Activated naive CD8-positive, alpha-beta T cell treated with anti-CD3 and anti-CD28 coated beads, Interleukin-2, amount 50 U/mL, for 24 hours (primary cell): ENCODE data around the gene CDH20.

Experiments used
- ATAC-seq: fragments of 150-1000 bp; cut with Tn5 transposase; one replicate; pipeline ENCODE4 v1.10.0; 2021
- DNase-seq: peaks from one replicate; pipeline ENCODE4 v3.0.0; 2021
- H3K27ac Mint-ChIP-seq: one replicate; pipeline ENCODE4 v1.8.0; 2021; ENCODE audit warnings: mild to moderate bottlenecking, mixed read lengths
- H3K27me3 Mint-ChIP-seq: one replicate; pipeline ENCODE4 v1.8.0; 2021; ENCODE audit warnings: mixed read lengths
- H3K36me3 Mint-ChIP-seq: one replicate; pipeline ENCODE4 v1.8.0; 2021; ENCODE audit warnings: low read depth, mixed read lengths
- H3K4me1 Mint-ChIP-seq: one replicate; pipeline ENCODE4 v1.8.0; 2021; ENCODE audit warnings: mixed read lengths
- H3K4me3 Mint-ChIP-seq: one replicate; pipeline ENCODE4 v1.8.0; 2021; ENCODE audit warnings: mild to moderate bottlenecking, moderate library complexity, mixed read lengths
- H3K9me3 Mint-ChIP-seq: one replicate; pipeline ENCODE4 v1.8.0; 2021; ENCODE audit warnings: mixed read lengths

Gene CDH20

GRCh38 chr18:61333271-61333745 lies at the start of gene CDH20:
Gene CDH20, plus strand, starts transcription at chr18:61333430.
- no peak for DNase-seq
- Mint-ChIP-seq H3K27me3 (peaks cover 34% of the 10 kb centered on the region), H3K4me3 (no peak within 1 kb of the TSS), H3K9me3 (no peaks in the 10 kb centered on the region), H3K36me3 (no peaks in the 10 kb centered on the region), H3K27ac (no peak within 1 kb of the TSS), H3K4me1 (no peaks in the 10 kb centered on the region)
- no peak for ATAC-seq

GRCh38 chr18:61284039-61284438 lies 49.2 kb upstream of the CDH20 start:
- ATAC-seq (no peak), DNase-seq (no peak)
- H3K4me3 Mint-ChIP-seq = no peak overlapping the region
- no peaks in the 10 kb centered on the region for H3K4me1 Mint-ChIP-seq
- H3K36me3 Mint-ChIP-seq = no peaks in the 10 kb centered on the region
- H3K27me3 Mint-ChIP-seq = peaks cover 2% of the 10 kb centered on the region
- peaks cover 16% of the 10 kb centered on the region for H3K9me3 Mint-ChIP-seq
- H3K27ac Mint-ChIP-seq = no peak overlapping the region

DNA sequence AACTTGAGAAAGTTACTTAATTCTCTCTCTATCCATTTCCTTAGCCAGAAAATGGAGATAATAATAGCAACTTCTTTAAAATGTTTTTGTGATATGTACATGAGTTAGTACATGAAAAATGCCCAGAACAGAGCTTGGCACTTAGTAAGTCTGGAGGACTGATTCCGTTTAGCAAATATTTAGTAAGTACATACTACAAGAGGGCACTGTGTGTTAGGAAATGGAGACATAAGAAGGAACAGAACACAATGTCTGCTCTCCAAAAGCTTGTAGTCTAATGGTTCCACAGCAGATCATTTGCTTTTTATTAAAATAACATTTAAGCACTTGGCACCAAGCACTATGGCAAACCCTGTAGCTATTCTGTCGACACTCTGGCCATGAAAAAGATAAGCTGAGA lies 47.5 kb upstream of the CDH20 start:
- no peak overlapping the region for H3K4me3 Mint-ChIP-seq
- H3K27ac Mint-ChIP-seq = no peak overlapping the region
- H3K27me3 Mint-ChIP-seq = no peaks in the 10 kb centered on the region
- ATAC-seq (no peak), DNase-seq (no peak)
- H3K9me3 Mint-ChIP-seq = peaks cover 16% of the 10 kb centered on the region
- H3K4me1 Mint-ChIP-seq = no peaks in the 10 kb centered on the region
- H3K36me3 Mint-ChIP-seq = no peaks in the 10 kb centered on the region

DNA sequence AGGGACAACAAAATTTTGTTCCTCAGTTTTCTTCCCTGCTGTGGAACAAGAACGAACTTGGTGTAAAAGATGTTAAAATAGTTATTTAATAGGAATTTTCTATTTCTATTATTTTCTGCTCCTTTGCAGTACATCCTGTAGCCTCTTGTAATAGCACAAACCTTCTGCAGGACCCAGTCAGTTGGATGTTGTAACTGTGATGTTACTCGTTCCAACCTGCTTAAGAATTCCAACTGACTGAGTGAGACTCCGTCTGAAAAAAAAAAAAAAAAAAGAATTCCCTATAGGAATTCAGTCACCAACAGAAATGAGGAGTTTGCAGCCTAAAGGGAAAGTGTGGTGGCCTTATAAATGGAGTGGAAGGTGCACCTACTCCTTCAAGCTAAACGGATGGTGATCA lies 46.4 kb upstream of the CDH20 start:
- Mint-ChIP-seq H3K9me3 (peaks cover 8% of the 10 kb centered on the region), H3K27ac (no peak overlapping the region), H3K4me3 (no peak overlapping the region), H3K27me3 (no peaks in the 10 kb centered on the region), H3K36me3 (no peaks in the 10 kb centered on the region), H3K4me1 (no peaks in the 10 kb centered on the region)
- ATAC-seq (no peak), DNase-seq (no peak)

DNA sequence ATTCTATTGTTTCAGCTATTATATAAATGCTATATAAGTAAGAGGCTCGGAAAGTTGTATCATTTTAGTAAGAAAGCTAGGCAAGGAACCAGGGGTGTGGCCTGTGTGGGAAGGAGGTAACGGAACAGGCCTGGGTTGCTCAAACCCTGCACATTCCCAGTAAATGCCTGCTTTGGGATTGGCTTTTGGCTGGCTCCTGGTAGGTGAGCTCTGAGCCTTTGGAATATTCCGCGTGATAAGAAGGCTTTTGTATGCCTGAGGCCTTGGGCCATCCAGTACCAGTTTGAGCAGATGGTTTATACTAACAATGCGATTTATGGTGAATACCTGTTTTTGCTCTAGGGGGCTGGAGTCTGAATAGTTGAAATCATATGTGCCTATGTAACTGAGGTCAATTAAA lies 42.6 kb upstream of the CDH20 start:
- ATAC-seq (no peak), DNase-seq (no peak)
- Mint-ChIP-seq H3K36me3 (no peaks in the 10 kb centered on the region), H3K27me3 (no peaks in the 10 kb centered on the region), H3K9me3 (no peaks in the 10 kb centered on the region), H3K4me3 (no peak overlapping the region), H3K27ac (no peak overlapping the region), H3K4me1 (no peaks in the 10 kb centered on the region)

- Mint-ChIP-seq H3K36me3 (no peaks in the 10 kb centered on the region), H3K27ac (no peak overlapping the region), H3K27me3 (no peaks in the 10 kb centered on the region), H3K4me3 (no peak overlapping the region), H3K9me3 (no peaks in the 10 kb centered on the region), H3K4me1 (no peaks in the 10 kb centered on the region)
- no peak for DNase-seq
- no peak for ATAC-seq
These were observed 40.8 kb upstream of the CDH20 start for GRCh38 chr18:61292280-61293035.

DNA sequence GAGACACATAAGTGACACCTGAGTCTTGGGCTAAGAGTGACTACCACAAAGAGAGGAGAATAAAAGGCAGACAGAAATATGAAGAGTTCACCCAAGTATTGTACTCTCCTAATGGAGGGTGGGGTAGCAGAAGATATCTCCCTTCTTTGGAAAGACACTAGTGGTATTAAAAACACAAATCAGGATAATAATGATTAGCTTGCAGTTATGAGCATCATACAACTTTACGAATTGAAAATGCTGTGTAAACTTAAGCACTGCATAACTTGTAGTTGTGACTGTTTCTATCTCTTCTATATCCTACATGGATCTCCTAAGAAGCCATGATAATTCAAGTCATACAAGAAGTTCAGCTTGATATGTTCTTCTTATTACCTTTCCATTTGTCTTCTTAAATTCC lies 38.1 kb upstream of the CDH20 start:
- Mint-ChIP-seq H3K4me3 (no peak overlapping the region), H3K27ac (no peak overlapping the region), H3K9me3 (no peaks in the 10 kb centered on the region), H3K36me3 (no peaks in the 10 kb centered on the region), H3K4me1 (no peaks in the 10 kb centered on the region), H3K27me3 (no peaks in the 10 kb centered on the region)
- DNase-seq = no peak
- ATAC-seq = no peak

GRCh38 chr18:61308004-61308403 lies 25.2 kb upstream of the CDH20 start:
- H3K4me3 Mint-ChIP-seq = no peak overlapping the region
- ATAC-seq (no peak), DNase-seq (no peak)
- H3K27ac Mint-ChIP-seq = no peak overlapping the region
- no peaks in the 10 kb centered on the region for H3K9me3 Mint-ChIP-seq
- H3K4me1 Mint-ChIP-seq = no peaks in the 10 kb centered on the region
- H3K36me3 Mint-ChIP-seq = no peaks in the 10 kb centered on the region
- H3K27me3 Mint-ChIP-seq = no peaks in the 10 kb centered on the region

DNA sequence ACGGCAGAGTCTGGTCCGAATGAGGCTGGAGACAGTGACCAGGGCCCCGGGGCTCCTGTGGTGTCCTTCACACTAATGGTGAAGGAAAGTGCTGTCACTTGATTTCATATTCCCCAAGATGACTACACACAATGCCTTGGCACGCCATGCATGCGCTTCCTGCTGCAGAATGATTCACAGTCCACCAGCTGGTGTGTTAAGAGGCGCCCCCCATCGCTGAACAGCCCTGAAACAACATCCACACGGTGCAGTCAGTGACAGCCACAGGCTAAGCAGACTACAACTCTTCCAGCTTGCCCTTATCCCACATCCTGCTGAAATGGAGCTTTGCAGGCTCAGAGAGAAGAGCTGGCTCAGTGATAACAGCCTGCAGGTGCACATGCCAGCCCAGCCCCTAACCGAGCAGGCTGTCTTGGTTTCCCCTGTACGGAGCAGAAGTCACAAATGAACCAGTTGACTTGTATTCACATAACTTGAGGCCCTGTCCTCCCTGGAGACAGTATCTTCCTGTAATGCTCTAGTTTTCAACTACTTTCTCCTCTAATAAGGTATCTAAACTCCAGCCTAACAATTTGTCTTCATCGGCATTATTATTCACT lies 24.3 kb upstream of the CDH20 start:
- no peak overlapping the region for H3K27ac Mint-ChIP-seq
- no peaks in the 10 kb centered on the region for H3K27me3 Mint-ChIP-seq
- H3K4me1 Mint-ChIP-seq = no peaks in the 10 kb centered on the region
- H3K4me3 Mint-ChIP-seq = no peak overlapping the region
- DNase-seq = no peak
- H3K9me3 Mint-ChIP-seq = no peaks in the 10 kb centered on the region
- H3K36me3 Mint-ChIP-seq = no peaks in the 10 kb centered on the region
- ATAC-seq = no peak

DNA sequence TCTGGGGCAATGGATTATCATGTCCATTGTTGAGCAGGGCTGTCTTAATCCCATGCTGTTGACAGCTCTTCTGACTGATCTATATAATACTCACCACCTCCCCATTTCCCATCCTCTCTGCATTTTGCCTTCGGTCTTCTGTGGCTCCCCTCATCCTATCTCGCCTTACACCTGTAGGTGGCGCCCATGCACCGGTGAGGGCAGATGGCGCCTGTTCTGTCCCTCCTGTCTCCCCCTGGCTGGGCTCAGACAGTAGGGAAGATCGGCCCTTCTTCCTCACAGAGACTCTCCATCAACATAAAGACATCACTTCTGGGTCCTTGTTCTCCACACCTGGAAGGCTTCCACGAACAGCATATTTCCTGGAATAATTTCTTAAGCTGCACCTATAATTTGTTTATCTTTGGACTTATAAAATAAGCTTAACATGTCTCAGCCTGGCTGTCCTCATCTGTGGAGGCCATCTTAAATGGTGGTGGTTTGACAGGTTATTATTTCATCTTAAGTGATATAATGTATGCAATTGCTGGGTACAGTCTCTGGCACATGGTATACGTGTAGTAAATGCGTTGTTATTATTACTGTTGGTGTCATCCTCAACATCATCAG lies 10.9 kb upstream of the CDH20 start:
- H3K27ac Mint-ChIP-seq = no peak overlapping the region
- ATAC-seq = peak; percentile 59

DNA sequence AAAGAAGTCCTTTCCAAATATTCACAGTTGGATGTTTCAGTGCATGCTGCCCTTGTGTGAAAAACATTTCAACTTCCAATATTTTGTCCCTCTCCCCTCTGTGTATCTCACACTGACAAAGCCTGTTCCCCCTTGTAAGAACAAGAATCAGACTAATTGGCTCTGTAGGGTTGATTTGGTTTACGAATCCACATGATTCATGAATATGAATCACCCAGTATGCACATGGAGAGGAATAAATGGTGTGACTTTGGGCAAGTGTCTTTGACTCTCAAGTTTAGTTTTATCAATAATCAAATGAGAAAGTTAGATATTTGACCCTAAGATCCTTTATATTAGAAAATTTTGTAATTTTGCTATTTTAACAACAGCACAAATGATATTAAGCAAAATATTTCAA lies 9.3 kb upstream of the CDH20 start:
- H3K36me3 Mint-ChIP-seq = no peaks in the 10 kb centered on the region
- no peaks in the 10 kb centered on the region for H3K9me3 Mint-ChIP-seq
- no peaks in the 10 kb centered on the region for H3K4me1 Mint-ChIP-seq
- H3K4me3 Mint-ChIP-seq = no peak overlapping the region
- no peak for ATAC-seq
- peaks cover 2% of the 10 kb centered on the region for H3K27me3 Mint-ChIP-seq
- no peak overlapping the region for H3K27ac Mint-ChIP-seq
- no peak for DNase-seq

More for the DNA sequence above, 10.9 kb upstream of the CDH20 start:
- H3K4me3 Mint-ChIP-seq = no peak overlapping the region
- peak; percentile 51 for DNase-seq
- peaks cover 2% of the 10 kb centered on the region for H3K27me3 Mint-ChIP-seq
- peaks cover 4% of the 10 kb centered on the region for H3K9me3 Mint-ChIP-seq
- no peaks in the 10 kb centered on the region for H3K36me3 Mint-ChIP-seq
- H3K4me1 Mint-ChIP-seq = no peaks in the 10 kb centered on the region

DNA sequence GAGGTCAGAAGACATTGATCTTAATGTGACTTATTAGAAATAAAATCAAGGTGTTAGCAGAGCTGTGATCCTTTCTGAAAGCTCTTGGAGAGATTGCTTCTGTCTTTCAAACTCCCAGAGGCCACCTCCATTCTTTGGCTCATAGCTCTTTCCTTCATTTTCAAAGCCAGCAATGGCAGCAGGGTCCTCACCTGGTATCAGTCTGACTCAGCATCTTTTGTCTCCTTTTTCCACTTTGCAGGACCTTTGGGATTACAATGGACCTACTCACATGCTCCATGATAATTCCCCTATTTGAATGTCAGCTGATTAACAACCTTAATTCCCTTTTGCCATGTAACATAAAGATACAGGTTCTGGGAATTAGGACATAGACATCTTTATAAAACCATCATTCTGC lies 6.8 kb upstream of the CDH20 start:
- H3K27me3 Mint-ChIP-seq = peaks cover 2% of the 10 kb centered on the region
- no peaks in the 10 kb centered on the region for H3K4me1 Mint-ChIP-seq
- H3K27ac Mint-ChIP-seq = no peak overlapping the region
- ATAC-seq (no peak), DNase-seq (no peak)
- no peak overlapping the region for H3K4me3 Mint-ChIP-seq
- no peaks in the 10 kb centered on the region for H3K36me3 Mint-ChIP-seq
- H3K9me3 Mint-ChIP-seq = no peaks in the 10 kb centered on the region

GRCh38 chr18:61329398-61329797 lies 3.8 kb upstream of the CDH20 start:
- Mint-ChIP-seq H3K36me3 (no peaks in the 10 kb centered on the region), H3K4me1 (no peaks in the 10 kb centered on the region), H3K27me3 (peaks cover 16% of the 10 kb centered on the region), H3K27ac (no peak overlapping the region), H3K4me3 (no peak overlapping the region), H3K9me3 (no peaks in the 10 kb centered on the region)
- ATAC-seq (no peak), DNase-seq (no peak)

DNA sequence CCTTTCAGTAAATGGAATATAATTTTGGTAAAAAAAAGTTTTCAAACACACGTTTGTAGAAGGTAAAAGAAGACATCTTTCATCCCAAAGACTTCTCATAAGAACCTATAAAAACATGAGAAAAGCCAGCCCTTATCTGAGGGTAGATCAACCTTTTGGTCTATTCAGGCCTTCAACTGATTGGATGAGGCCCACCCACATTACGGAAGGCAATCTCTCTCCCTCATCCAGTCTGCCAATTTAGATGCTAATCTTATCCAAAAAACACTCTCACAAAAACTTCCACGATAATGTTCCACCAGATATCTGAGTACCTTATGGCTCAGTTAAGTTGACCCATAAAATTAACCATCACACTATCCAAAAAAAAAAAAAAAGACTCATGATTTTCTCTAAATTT lies 2.2 kb upstream of the CDH20 start:
- Mint-ChIP-seq H3K9me3 (no peaks in the 10 kb centered on the region), H3K36me3 (no peaks in the 10 kb centered on the region), H3K27me3 (peaks cover 27% of the 10 kb centered on the region), H3K27ac (no peak overlapping the region), H3K4me1 (no peaks in the 10 kb centered on the region), H3K4me3 (no peak overlapping the region)
- ATAC-seq (no peak), DNase-seq (no peak)

DNA sequence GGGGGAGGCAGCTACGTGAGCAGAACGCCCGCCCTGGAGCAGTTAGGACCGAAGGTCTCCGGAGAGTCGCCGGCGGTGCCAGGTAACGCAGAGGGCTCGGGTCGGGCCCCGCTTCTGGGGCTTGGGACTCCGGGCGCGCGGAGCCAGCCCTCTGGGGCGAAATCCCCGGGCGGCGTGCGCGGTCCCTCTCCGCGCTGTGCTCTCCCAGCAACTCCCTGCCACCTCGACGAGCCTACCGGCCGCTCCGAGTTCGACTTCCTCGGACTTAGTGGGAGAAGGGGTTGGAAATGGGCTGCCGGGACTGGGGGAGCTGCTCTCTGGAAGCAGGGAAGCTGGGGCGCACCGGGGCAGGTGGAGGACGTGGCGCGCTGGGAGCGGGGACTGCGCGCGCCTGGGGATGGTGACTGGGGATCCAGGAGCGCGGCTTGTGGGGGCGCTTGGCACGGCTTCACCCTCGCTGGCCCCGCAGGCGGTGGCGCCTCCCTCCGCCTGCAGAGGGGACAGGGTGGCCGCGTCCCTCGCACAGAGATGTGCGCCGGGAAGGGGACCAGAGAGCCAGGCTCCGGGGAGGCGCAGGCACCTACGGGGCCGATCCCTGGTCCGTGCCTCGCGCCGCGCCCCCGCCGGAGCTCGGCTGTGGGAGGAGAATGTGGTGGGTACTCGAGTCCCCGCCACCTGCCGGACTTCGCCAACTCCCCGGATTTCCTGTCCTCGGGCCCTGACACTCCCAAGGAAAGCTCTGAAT lies 688 bp downstream of the CDH20 start:
- Mint-ChIP-seq H3K4me1 (no peaks in the 10 kb centered on the region), H3K9me3 (no peaks in the 10 kb centered on the region), H3K4me3 (no peak overlapping the region), H3K27ac (no peak overlapping the region), H3K27me3 (peaks cover 34% of the 10 kb centered on the region), H3K36me3 (no peaks in the 10 kb centered on the region)
- ATAC-seq (no peak), DNase-seq (no peak)
